Chondrocyte (in vitro differentiated cells): ENCODE measurements around the gene ADGRV1. TPM values are rescaled to one million over a fixed set of nuclear protein-coding genes. Genes with fewer than 3 reads are reported as not detected.

Source experiments
- DNase-seq: peaks from one replicate; pipeline ENCODE4 v3.0.0; 2021; ENCODE audit warnings: mixed read lengths, low spot score
- H3K27ac Mint-ChIP-seq: one replicate; pipeline ENCODE4 v1.8.0; 2021; ENCODE audit warnings: mild to moderate bottlenecking, moderate library complexity, mixed read lengths; ENCODE audit not compliant: unreplicated experiment
- H3K27me3 Mint-ChIP-seq: 2 replicates; pipeline ENCODE4 v1.8.0; 2021; ENCODE audit warnings: low read depth, mixed read lengths
- H3K36me3 Mint-ChIP-seq: 2 replicates; pipeline ENCODE4 v1.8.0; 2021; ENCODE audit warnings: low read depth, mixed read lengths
- H3K4me1 Mint-ChIP-seq: 2 replicates; pipeline ENCODE4 v1.8.0; 2021; ENCODE audit warnings: low read depth, mild to moderate bottlenecking, mixed read lengths
- H3K4me3 Mint-ChIP-seq: one replicate; pipeline ENCODE4 v1.8.0; 2021; ENCODE audit warnings: mild to moderate bottlenecking, moderate library complexity, mixed read lengths; ENCODE audit not compliant: unreplicated experiment
- H3K9me3 Mint-ChIP-seq: 2 replicates; pipeline ENCODE4 v1.8.0; 2021; ENCODE audit warnings: low read depth, mixed read lengths
- CTCF ChIP-seq: fragments of 200-600 bp; sonication (generic); IDR thresholded peaks from 2 replicates; pipeline ENCODE4 v1.5.0; 2021; ENCODE audit warnings: antibody characterized with exemption, mild to moderate bottlenecking, moderate library complexity
- total RNA-seq: library from RNA; stranded (reverse); gene quantifications from 3 replicates; pipeline ENCODE4 v1.2.1, GENCODE V29; 2021

ADGRV1 gene
- total RNA-seq, 1 donor from 2014 or later: 1.5 TPM

- H3K4me3 Mint-ChIP-seq: no peak overlapping the region
- H3K4me1 Mint-ChIP-seq: peaks cover 11% of the 10 kb centered on the region
- no peak overlapping the region for H3K27ac Mint-ChIP-seq
- peaks cover 60% of the 10 kb centered on the region for H3K27me3 Mint-ChIP-seq
- no peak for TF ChIP-seq CTCF
- H3K9me3 Mint-ChIP-seq: no peaks in the 10 kb centered on the region
- peaks cover 1% of the 10 kb centered on the region for H3K36me3 Mint-ChIP-seq
- DNase-seq: no peak
Observed at GRCh38 chr5:90560771-90561170, 2.2 kb downstream of the ADGRV1 start.

- H3K4me3 Mint-ChIP-seq: no peak overlapping the region
- peaks cover 53% of the 10 kb centered on the region for H3K27me3 Mint-ChIP-seq
- no peak for TF ChIP-seq CTCF
- no peak overlapping the region for H3K27ac Mint-ChIP-seq
- peaks cover 11% of the 10 kb centered on the region for H3K4me1 Mint-ChIP-seq
- DNase-seq: no peak
- H3K36me3 Mint-ChIP-seq: no peaks in the 10 kb centered on the region
- no peaks in the 10 kb centered on the region for H3K9me3 Mint-ChIP-seq
Observed at GRCh38 chr5:90561766-90562165, 3.2 kb downstream of the ADGRV1 start.

GRCh38 chr5:90562341-90562740 lies 3.7 kb downstream of the ADGRV1 start:
- TF ChIP-seq CTCF: no peak
- no peaks in the 10 kb centered on the region for H3K36me3 Mint-ChIP-seq
- DNase-seq: no peak
- H3K4me3 Mint-ChIP-seq: no peak overlapping the region
- peaks cover 49% of the 10 kb centered on the region for H3K27me3 Mint-ChIP-seq
- H3K9me3 Mint-ChIP-seq: no peaks in the 10 kb centered on the region
- no peak overlapping the region for H3K27ac Mint-ChIP-seq
- peaks cover 11% of the 10 kb centered on the region for H3K4me1 Mint-ChIP-seq

- no peak for DNase-seq
- H3K9me3 Mint-ChIP-seq: no peaks in the 10 kb centered on the region
- peaks cover 44% of the 10 kb centered on the region for H3K27me3 Mint-ChIP-seq
- no peak for TF ChIP-seq CTCF
- peaks cover 6% of the 10 kb centered on the region for H3K4me1 Mint-ChIP-seq
- no peaks in the 10 kb centered on the region for H3K36me3 Mint-ChIP-seq
- H3K4me3 Mint-ChIP-seq: no peak overlapping the region
- H3K27ac Mint-ChIP-seq: no peak overlapping the region
Observed at GRCh38 chr5:90563108-90563507, 4.5 kb downstream of the ADGRV1 start.

- TF ChIP-seq CTCF: no peak
- H3K27me3 Mint-ChIP-seq: peaks cover 31% of the 10 kb centered on the region
- no peak for DNase-seq
Observed at GRCh38 chr5:90565491-90565890, 6.9 kb downstream of the ADGRV1 start.

More at GRCh38 chr5:90565491-90565890, 6.9 kb downstream of the ADGRV1 start:
- H3K27ac Mint-ChIP-seq: no peak overlapping the region
- peaks cover 5% of the 10 kb centered on the region for H3K9me3 Mint-ChIP-seq
- peaks cover 4% of the 10 kb centered on the region for H3K36me3 Mint-ChIP-seq
- no peak overlapping the region for H3K4me3 Mint-ChIP-seq
- no peaks in the 10 kb centered on the region for H3K4me1 Mint-ChIP-seq
